Measurements from ENCODE around the gene BICD2. TPM values are rescaled to one million over a fixed set of nuclear protein-coding genes. Genes with fewer than 3 reads are reported as not detected.

Gene BICD2
- total RNA-seq, 1 donor from 2014 or later: 43.7 TPM

DNA sequence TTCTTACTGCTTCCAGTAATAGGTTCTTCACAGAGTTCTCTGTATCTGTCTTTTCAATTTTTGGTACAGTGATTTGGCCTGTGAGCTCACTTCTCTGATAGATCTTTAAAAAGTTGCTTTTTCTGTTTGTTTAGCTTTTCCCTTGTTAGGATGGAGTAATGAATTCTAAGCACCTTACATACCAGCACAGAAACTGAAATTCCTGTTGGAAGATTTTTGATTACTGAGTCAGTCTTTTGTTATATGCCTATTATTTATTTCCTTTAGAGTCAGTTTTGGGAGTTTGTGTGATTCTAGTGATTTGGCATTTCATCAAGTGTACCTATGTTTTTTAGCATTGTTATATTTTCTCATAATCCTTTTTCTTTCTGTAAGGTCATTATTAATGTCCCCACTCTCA, 57.1 kb downstream of the BICD2 start:
- Mint-ChIP-seq H3K36me3 (ENCODE audit: unreplicated experiment) (peaks cover 4% of the 10 kb centered on the region), H3K9me3 (ENCODE audit: unreplicated experiment) (peaks cover 1% of the 10 kb centered on the region), H3K4me3 (ENCODE audit: unreplicated experiment) (no peak overlapping the region), H3K4me1 (ENCODE audit: low read depth, unreplicated experiment) (no peaks in the 10 kb centered on the region), H3K27ac (ENCODE audit: unreplicated experiment) (no peak overlapping the region), H3K27me3 (ENCODE audit: unreplicated experiment) (peaks cover 3% of the 10 kb centered on the region)
- TF ChIP-seq, protein P1, sequence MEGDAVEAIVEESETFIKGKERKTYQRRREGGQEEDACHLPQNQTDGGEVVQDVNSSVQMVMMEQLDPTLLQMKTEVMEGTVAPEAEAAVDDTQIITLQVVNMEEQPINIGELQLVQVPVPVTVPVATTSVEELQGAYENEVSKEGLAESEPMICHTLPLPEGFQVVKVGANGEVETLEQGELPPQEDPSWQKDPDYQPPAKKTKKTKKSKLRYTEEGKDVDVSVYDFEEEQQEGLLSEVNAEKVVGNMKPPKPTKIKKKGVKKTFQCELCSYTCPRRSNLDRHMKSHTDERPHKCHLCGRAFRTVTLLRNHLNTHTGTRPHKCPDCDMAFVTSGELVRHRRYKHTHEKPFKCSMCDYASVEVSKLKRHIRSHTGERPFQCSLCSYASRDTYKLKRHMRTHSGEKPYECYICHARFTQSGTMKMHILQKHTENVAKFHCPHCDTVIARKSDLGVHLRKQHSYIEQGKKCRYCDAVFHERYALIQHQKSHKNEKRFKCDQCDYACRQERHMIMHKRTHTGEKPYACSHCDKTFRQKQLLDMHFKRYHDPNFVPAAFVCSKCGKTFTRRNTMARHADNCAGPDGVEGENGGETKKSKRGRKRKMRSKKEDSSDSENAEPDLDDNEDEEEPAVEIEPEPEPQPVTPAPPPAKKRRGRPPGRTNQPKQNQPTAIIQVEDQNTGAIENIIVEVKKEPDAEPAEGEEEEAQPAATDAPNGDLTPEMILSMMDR (IDR thresholded peaks at IDR 0.05; ENCODE audit: partially characterized antibody, unreplicated experiment): no peak
- no peak for DNase-seq

DNA sequence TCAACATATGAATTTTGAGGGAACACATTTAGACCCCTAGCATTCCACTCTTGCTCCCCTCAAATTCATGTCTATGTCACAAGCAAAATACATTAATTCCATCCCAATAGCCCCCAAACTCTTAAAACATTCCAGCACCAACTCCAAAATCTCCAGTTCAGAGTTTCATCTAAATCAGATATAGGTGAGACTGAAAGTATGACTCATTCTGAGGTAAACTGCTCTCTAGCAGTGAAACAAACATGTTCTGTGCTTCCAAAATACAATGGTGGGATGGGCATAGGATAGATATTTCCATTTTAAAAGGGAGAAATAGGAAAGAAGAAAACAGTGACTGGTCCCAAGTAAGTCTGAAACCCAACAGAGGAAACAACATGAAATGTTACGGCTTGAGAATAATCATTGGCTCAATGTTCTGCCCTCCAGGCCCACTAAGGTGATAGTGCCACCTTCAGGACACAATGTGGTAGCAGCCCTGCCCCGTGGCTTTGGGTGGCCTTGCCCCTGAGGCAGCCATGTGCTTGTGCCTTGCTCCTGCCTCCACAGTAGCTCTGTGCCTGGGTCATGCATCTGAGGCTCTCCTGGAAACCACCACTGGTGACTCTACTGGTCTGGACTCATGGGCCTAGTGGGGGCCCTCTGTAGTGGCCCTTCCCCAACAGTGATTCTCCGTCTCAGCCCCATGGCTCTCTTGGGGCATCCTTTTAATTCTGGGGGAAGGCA, 58.3 kb downstream of the BICD2 start:
- Mint-ChIP-seq H3K36me3 (ENCODE audit: unreplicated experiment) (peaks cover 4% of the 10 kb centered on the region), H3K9me3 (ENCODE audit: unreplicated experiment) (peaks cover under 1% of the 10 kb centered on the region), H3K27me3 (ENCODE audit: unreplicated experiment) (peaks cover 2% of the 10 kb centered on the region), H3K4me1 (ENCODE audit: low read depth, unreplicated experiment) (no peaks in the 10 kb centered on the region), H3K27ac (ENCODE audit: unreplicated experiment) (no peak overlapping the region), H3K4me3 (ENCODE audit: unreplicated experiment) (no peak overlapping the region)
- DNase-seq: no peak
- TF ChIP-seq, protein P1 (IDR thresholded peaks at IDR 0.05; ENCODE audit: partially characterized antibody, unreplicated experiment): no peak

DNA sequence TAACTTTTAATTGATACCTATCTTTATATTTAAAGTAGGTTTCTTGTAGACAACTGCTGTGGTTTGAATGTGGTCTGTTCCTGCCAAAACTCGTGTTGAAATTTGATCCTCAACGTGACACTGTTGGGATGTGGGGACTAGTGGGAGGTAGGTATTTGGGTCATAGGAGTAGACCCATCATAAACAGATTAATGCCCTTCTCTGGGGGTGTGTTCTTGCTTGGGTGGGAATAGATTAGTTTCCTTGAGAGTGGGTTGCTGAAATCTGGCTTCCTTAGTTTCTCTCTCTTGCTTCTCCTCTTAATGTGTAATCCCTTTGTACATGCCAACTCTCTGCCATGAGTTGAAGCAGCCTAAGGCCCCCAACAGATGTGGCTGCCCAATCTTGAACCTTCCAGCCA, 60.1 kb downstream of the BICD2 start:
- peaks cover 1% of the 10 kb centered on the region for H3K27me3 Mint-ChIP-seq (ENCODE audit: unreplicated experiment)
- H3K36me3 Mint-ChIP-seq (ENCODE audit: unreplicated experiment): peaks cover 10% of the 10 kb centered on the region
- no peak overlapping the region for H3K27ac Mint-ChIP-seq (ENCODE audit: unreplicated experiment)
- H3K4me1 Mint-ChIP-seq (ENCODE audit: low read depth, unreplicated experiment): no peaks in the 10 kb centered on the region
- TF ChIP-seq, protein P1 (IDR thresholded peaks at IDR 0.05; ENCODE audit: partially characterized antibody, unreplicated experiment): no peak
- DNase-seq: no peak
- no peaks in the 10 kb centered on the region for H3K9me3 Mint-ChIP-seq (ENCODE audit: unreplicated experiment)
- no peak overlapping the region for H3K4me3 Mint-ChIP-seq (ENCODE audit: unreplicated experiment)

DNA sequence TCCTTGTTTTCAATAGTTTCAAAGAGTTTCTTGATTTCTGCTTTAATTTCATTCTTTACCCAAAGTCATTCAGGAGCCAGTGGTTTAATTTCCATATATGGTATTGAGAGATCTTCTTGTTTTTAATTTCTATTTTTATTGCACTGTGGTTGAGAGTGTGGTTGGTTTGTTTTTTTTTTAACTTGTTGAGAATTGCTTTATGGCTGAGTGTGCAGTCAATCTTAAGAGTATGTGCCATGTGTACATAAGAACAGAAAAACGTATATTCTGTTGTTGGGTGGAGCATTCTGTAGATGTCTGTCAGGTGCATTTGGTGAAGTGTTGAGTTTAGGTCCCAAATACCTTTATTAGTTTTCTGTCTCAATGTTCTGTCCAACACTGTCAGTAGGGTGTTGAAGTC, 68.0 kb downstream of the BICD2 start:
- Mint-ChIP-seq H3K4me1 (ENCODE audit: low read depth, unreplicated experiment) (no peaks in the 10 kb centered on the region), H3K4me3 (ENCODE audit: unreplicated experiment) (no peak overlapping the region), H3K27ac (ENCODE audit: unreplicated experiment) (no peak overlapping the region), H3K36me3 (ENCODE audit: unreplicated experiment) (peaks cover 46% of the 10 kb centered on the region), H3K27me3 (ENCODE audit: unreplicated experiment) (no peaks in the 10 kb centered on the region), H3K9me3 (ENCODE audit: unreplicated experiment) (peaks cover 11% of the 10 kb centered on the region)
- TF ChIP-seq, protein P1 (IDR thresholded peaks at IDR 0.05; ENCODE audit: partially characterized antibody, unreplicated experiment): no peak
- no peak for DNase-seq

DNA sequence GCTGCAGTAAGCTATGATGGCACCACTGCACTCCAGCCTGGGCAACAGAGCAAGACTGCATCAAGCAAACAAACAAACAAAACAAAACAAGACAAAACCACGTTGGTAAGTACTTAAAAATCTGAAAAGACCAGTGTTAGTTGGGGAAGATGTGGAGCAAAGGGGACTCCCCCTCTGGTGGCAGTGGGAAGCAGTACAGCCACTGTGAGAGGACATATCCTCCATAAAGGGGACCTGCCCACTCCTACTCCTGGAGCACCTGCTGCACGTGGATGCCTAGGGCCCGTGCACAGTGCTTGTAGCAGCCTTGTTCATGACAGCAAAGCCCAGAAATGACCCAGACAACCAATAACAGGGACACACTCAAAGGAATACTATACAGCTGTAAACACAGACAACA, 77.7 kb downstream of the BICD2 start:
- no peak overlapping the region for H3K27ac Mint-ChIP-seq (ENCODE audit: unreplicated experiment)
- TF ChIP-seq, protein P1 (IDR thresholded peaks at IDR 0.05; ENCODE audit: partially characterized antibody, unreplicated experiment): no peak
- H3K36me3 Mint-ChIP-seq (ENCODE audit: unreplicated experiment): peaks cover 10% of the 10 kb centered on the region
- peaks cover 4% of the 10 kb centered on the region for H3K9me3 Mint-ChIP-seq (ENCODE audit: unreplicated experiment)
- no peaks in the 10 kb centered on the region for H3K27me3 Mint-ChIP-seq (ENCODE audit: unreplicated experiment)
- no peaks in the 10 kb centered on the region for H3K4me1 Mint-ChIP-seq (ENCODE audit: low read depth, unreplicated experiment)
- no peak overlapping the region for H3K4me3 Mint-ChIP-seq (ENCODE audit: unreplicated experiment)
- DNase-seq: no peak

All from glutamatergic neuron (in vitro differentiated cells).